ENCODE data around the gene CALB2. TPM values are rescaled to one million over a fixed set of nuclear protein-coding genes. Genes with fewer than 3 reads are reported as not detected.

CALB2 gene
- total RNA-seq, 2 experiments from 2014 or later: not detected

DNA sequence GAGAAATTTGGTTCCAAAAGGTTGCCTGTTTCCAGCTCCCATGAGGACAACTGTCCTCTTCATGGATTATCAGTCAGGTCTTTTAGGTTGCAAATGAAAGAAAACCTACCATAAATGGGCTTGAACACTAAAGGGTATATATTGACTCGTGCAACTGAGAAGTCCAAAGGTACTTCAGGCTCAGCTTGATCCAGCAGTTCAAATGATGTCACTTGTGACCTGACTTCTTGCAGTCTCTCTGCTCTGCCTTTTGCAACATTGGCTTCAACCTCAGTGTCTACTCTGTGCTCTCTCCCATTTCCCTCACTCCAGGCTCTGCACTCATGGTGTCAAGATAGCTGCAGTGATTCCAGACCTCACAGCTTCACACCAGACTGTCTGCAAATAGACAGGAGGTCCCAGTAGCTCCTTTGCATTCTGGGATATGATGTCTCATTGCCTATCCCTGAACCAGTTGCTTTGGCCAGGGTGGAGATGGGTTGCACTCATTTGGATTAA is 5.5 kb upstream of the CALB2 start:
- no peak for DNase-seq (ENCODE audit: low spot score)
- intact Hi-C loops (cut with micrococcal nuclease; ENCODE audit: unreplicated experiment): no loop called here
- no peak overlapping the region for H2AFZ ChIP-seq (ENCODE audit: low read length)
- TF ChIP-seq, protein P1, sequence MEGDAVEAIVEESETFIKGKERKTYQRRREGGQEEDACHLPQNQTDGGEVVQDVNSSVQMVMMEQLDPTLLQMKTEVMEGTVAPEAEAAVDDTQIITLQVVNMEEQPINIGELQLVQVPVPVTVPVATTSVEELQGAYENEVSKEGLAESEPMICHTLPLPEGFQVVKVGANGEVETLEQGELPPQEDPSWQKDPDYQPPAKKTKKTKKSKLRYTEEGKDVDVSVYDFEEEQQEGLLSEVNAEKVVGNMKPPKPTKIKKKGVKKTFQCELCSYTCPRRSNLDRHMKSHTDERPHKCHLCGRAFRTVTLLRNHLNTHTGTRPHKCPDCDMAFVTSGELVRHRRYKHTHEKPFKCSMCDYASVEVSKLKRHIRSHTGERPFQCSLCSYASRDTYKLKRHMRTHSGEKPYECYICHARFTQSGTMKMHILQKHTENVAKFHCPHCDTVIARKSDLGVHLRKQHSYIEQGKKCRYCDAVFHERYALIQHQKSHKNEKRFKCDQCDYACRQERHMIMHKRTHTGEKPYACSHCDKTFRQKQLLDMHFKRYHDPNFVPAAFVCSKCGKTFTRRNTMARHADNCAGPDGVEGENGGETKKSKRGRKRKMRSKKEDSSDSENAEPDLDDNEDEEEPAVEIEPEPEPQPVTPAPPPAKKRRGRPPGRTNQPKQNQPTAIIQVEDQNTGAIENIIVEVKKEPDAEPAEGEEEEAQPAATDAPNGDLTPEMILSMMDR (conservative IDR thresholded peaks at IDR 0.05; ENCODE audit: low read length): no peak
- no peak for TF ChIP-seq EZH2phosphoT487 (IDR thresholded peaks at IDR 0.05; ENCODE audit: borderline replicate concordance, low read depth, low read length)
- H4K20me1 ChIP-seq (ENCODE audit: insufficient read depth, low read length): no peaks in the 10 kb centered on the region
- H3K79me2 ChIP-seq (ENCODE audit: insufficient read depth, low read depth, low read length): no peaks in the 10 kb centered on the region
- no peak overlapping the region for H3K27ac ChIP-seq (ENCODE audit: low read depth, low read length, poor library complexity, severe bottlenecking)
- POLR2A ChIA-PET: interaction anchor here (0.6 kb wide), 1 partner anchor 55 kb away, joined by 4 read pairs; no protein-coding TSS in a partner anchor
- H3K36me3 ChIP-seq (ENCODE audit: insufficient read depth, low read length): no peaks in the 10 kb centered on the region
- H3K4me1 ChIP-seq (ENCODE audit: insufficient read depth, low read length, poor library complexity, severe bottlenecking): no peaks in the 10 kb centered on the region
- H3K4me2 ChIP-seq (ENCODE audit: low read length): no peak overlapping the region
- BruUV-seq (replicated peaks): no TSS peak
- CTCF ChIA-PET (ENCODE audit: unreplicated experiment): interaction anchor here (1.0 kb wide), 1 partner anchor 41 kb away, joined by 3 read pairs; no protein-coding TSS in a partner anchor
- no peaks in the 10 kb centered on the region for H3K9me2 ChIP-seq (ENCODE audit: insufficient read depth, low read length)
- no peak overlapping the region for H3K4me3 ChIP-seq (ENCODE audit: low read depth, low read length, poor library complexity, severe bottlenecking)
- no peaks in the 10 kb centered on the region for H3K9me3 ChIP-seq (ENCODE audit: low read length)

DNA sequence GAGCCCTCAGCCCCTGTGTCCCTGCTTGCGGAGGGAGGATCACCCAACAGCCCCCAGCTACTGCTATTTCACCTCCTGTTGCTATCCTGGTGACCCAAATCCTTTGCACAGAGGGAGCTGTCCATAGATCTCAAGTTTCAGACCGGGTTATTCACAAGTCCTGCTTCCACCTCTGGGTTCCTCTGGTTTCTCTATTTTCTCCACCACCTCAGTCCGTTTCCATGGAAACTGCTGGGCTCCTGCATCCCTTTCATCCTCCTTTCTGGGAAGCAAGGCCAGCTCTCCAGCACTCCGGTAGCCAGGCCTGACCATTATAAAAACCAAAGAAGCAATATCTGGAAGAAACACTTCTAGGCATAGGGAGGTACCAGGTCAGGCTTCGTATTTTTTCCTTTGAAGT is 4.8 kb upstream of the CALB2 start:
- no peak overlapping the region for H3K27ac ChIP-seq (ENCODE audit: low read depth, low read length, poor library complexity, severe bottlenecking)
- BruUV-seq (replicated peaks): no TSS peak
- DNase-seq (ENCODE audit: low spot score): no peak
- H3K36me3 ChIP-seq (ENCODE audit: insufficient read depth, low read length): no peaks in the 10 kb centered on the region
- ChIA-PET CTCF (ENCODE audit: unreplicated experiment) (interaction anchor here (1.0 kb wide), 1 partner anchor 42 kb away, joined by 3 read pairs; no protein-coding TSS in a partner anchor), POLR2A (no interaction called here)
- H4K20me1 ChIP-seq (ENCODE audit: insufficient read depth, low read length): no peaks in the 10 kb centered on the region
- no peak overlapping the region for H2AFZ ChIP-seq (ENCODE audit: low read length)
- no peaks in the 10 kb centered on the region for H3K9me3 ChIP-seq (ENCODE audit: low read length)
- H3K4me1 ChIP-seq (ENCODE audit: insufficient read depth, low read length, poor library complexity, severe bottlenecking): no peaks in the 10 kb centered on the region
- H3K9me2 ChIP-seq (ENCODE audit: insufficient read depth, low read length): no peaks in the 10 kb centered on the region
- no peak overlapping the region for H3K4me2 ChIP-seq (ENCODE audit: low read length)
- TF ChIP-seq, protein P1 (conservative IDR thresholded peaks at IDR 0.05; ENCODE audit: low read length): no peak
- no peak for TF ChIP-seq EZH2phosphoT487 (IDR thresholded peaks at IDR 0.05; ENCODE audit: borderline replicate concordance, low read depth, low read length)
- no peak overlapping the region for H3K4me3 ChIP-seq (ENCODE audit: low read depth, low read length, poor library complexity, severe bottlenecking)
- intact Hi-C loops (cut with micrococcal nuclease; ENCODE audit: unreplicated experiment): no loop called here
- H3K79me2 ChIP-seq (ENCODE audit: insufficient read depth, low read depth, low read length): no peaks in the 10 kb centered on the region

DNA sequence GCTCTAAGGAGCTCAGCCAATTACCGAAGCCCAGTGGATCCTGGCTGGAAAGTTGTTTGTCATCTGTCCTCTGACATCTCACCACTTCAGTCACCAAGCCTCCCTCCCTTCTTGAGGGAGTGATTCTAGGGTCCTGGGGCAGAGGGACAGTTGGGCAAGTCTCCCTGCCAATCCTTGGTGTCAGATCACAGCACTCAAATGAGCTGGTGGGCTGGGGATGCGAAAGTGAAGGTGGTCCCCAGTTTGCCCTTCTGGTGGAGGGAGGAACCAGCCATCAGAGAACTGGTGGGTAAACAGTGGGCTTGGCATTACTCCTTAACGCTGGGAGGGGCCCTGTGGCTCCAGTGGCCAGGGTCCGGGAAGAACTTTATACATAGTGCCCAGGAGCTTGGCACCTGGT is 4.4 kb upstream of the CALB2 start:
- no peak overlapping the region for H3K27ac ChIP-seq (ENCODE audit: low read depth, low read length, poor library complexity, severe bottlenecking)
- ChIA-PET CTCF (ENCODE audit: unreplicated experiment) (no interaction called here), POLR2A (no interaction called here)
- no peaks in the 10 kb centered on the region for H3K9me3 ChIP-seq (ENCODE audit: low read length)
- intact Hi-C loops (cut with micrococcal nuclease; ENCODE audit: unreplicated experiment): no loop called here
- no peaks in the 10 kb centered on the region for H3K79me2 ChIP-seq (ENCODE audit: insufficient read depth, low read depth, low read length)
- H3K4me3 ChIP-seq (ENCODE audit: low read depth, low read length, poor library complexity, severe bottlenecking): no peak overlapping the region
- no peak overlapping the region for H3K4me2 ChIP-seq (ENCODE audit: low read length)
- H3K4me1 ChIP-seq (ENCODE audit: insufficient read depth, low read length, poor library complexity, severe bottlenecking): no peaks in the 10 kb centered on the region
- BruUV-seq (replicated peaks): no TSS peak
- H2AFZ ChIP-seq (ENCODE audit: low read length): no peak overlapping the region
- no peak for DNase-seq (ENCODE audit: low spot score)
- no peaks in the 10 kb centered on the region for H3K36me3 ChIP-seq (ENCODE audit: insufficient read depth, low read length)
- no peaks in the 10 kb centered on the region for H3K9me2 ChIP-seq (ENCODE audit: insufficient read depth, low read length)
- TF ChIP-seq, protein P1 (conservative IDR thresholded peaks at IDR 0.05; ENCODE audit: low read length): no peak
- no peak for TF ChIP-seq EZH2phosphoT487 (IDR thresholded peaks at IDR 0.05; ENCODE audit: borderline replicate concordance, low read depth, low read length)
- no peaks in the 10 kb centered on the region for H4K20me1 ChIP-seq (ENCODE audit: insufficient read depth, low read length)
